HG03045 (cell line): ENCODE measurements around the gene CIB2.
"Not testable (repeated sequence)": the region's sequence is repeated elsewhere in the genome, so short reads cannot be mapped to it uniquely, and the experiment has no call there.

Source experiments
- ATAC-seq: cut with Tn5 transposase; IDR thresholded peaks from one replicate; pipeline ENCODE4 v1.9.1; 2021; ENCODE audit warnings: mild to moderate bottlenecking, moderate library complexity; ENCODE audit not compliant: unreplicated experiment

Gene CIB2

DNA sequence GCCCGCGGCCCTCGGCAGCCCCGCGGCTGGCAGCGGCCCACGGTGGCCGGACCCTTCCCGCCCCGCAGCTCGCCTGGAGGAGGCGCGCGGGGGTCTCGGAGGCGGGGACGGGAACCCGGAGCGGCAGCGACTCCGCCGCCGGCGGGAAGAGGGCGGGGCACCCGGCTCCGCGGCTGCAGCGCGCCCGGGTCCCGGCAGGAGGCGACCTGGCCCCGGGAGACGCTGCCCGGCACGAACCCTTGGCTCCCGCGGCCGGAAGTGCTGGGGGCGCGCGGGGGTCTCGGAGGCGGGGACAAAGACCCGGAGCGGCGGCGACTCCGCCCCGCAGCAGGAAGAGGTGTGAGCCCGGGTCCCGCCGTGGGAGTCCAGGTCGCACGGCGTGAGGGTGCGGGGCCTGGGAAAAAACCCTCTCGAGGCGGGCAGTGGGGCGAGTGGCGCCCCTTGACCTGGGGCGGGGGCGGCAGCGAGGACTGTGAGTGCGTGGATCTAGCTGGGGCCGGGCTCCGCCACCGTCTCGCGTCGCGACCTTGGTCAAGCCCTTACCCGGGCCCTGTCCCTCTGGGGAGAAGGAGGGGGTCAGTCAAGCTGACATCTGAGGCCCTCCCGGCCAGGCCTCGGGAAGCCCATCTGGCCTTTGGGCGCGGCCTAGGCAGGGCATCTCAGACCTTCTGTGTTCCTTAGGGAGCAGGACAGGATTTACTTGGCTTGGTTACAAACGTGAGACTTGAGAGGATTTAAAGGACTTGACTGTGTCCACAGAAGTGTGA lies at the start of gene CIB2:
TSS of gene CIB2 (minus strand) at position 151 of the 767 bp plus-strand sequence. CDS start 230 bp downstream, outside the sequence.
- ATAC-seq: peak; percentile 84

DNA sequence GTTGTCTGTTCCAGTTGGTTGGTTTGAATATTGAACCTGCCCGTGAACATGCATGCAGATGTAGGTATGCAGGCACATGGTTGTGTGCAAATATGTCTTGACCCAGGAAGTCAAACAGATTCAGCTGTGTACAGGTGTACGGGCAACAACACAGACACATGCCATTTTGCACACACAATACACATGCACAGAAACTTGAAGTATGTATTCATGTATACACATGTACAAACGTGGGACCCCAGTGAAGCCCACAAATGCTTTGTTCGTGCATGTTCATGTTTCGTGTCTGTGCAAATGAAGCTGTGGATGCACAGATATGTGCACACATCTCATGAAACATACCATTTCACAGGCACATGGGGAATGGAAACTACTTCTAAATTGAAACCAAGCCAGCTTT lies 48.7 kb upstream of the CIB2 start:
- ATAC-seq: no peak

- no peak for ATAC-seq
Observed at GRCh38 chr15:78179286-78179840, 48.1 kb upstream of the CIB2 start.

DNA sequence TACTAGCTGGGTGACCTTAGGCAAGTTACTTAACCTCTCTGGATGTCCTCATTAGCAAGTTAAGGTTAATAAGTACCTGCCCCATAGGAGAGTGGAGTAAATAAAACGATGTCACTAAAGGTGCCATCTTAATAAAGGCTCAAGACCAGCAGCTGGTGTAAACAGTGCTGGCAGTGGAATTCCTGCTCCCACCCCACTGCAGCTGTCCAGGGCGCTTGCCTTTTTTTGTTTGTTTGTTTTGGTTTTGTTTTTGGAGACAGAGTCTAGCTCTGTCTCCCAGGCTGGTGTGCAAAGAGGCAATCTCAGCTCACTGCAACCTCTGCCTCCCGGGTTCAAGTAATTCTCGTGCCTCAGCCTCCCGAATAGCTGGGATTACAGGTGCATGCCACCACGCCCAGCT lies 46.8 kb upstream of the CIB2 start:
- no peak for ATAC-seq

DNA sequence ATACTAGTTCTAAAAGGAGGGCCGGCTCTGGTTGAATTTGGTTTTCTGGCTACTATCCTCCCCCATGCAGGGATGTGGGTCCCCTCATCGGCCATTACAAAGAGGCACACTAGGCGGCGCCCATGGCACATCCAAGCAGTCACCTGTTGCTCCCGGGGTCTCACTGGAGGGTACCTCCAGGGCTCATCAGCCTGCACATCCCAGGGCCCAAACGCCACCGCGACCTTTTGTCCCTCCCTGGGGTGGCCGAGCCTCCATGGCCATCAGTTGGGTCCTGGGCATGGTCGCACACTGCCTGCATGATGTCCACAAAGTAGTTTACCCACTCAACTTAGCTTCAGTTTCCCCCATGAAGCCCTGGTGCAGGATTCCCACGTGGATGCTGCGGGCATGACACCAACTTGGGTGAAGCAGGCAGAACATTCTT lies 46.2 kb upstream of the CIB2 start:
- ATAC-seq: no peak

DNA sequence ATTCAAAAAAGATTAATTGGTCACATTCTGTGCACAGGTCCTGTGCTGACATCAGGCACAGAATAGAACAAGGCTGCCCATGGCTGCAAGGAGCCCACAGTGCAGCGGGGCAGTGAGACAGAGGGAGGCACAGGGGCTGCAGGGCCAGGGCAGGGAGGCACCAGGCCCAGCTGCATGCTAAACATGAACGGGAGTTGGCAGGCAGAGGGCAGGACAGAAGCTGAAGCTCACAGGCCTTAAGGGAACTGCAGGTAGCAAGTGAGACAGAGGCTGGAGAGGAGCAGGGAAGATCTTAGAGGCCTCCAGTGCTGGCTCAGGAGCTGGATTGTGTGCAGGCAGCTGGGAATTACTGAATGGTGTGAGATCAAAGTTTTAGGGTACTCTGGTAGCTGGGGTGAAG lies 44.1 kb upstream of the CIB2 start:
- no peak for ATAC-seq

- ATAC-seq: no peak
Observed at GRCh38 chr15:78174401-78174800, 43.2 kb upstream of the CIB2 start.

DNA sequence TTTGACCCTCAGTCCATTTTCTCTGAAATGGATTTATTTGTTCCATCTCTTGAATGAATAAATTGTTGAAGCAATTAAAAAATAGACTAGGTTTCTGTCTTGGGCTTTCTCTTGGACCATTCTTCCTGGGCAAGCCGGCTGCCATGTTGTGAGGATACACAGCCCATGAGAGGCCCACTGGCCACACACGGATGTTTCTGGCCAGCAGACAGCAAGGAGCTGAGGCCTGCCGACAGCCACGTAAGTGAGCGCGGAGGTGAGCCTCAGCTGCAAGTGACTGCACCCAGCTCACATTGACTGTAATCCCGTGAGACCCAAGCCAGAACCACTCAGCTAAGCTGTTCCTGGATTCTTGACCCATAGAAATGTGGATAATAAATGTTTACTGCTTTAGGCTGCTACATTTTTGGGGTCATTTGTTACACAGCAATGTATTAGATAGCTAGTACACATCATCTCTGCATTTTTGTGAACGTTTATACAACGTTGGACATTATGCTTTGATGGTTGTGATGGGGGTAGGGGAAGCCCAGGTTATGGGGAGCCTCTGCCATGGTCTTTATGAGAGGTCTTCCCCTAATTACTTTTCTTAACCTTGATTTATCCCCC lies 40.7 kb upstream of the CIB2 start:
- ATAC-seq: no peak

DNA sequence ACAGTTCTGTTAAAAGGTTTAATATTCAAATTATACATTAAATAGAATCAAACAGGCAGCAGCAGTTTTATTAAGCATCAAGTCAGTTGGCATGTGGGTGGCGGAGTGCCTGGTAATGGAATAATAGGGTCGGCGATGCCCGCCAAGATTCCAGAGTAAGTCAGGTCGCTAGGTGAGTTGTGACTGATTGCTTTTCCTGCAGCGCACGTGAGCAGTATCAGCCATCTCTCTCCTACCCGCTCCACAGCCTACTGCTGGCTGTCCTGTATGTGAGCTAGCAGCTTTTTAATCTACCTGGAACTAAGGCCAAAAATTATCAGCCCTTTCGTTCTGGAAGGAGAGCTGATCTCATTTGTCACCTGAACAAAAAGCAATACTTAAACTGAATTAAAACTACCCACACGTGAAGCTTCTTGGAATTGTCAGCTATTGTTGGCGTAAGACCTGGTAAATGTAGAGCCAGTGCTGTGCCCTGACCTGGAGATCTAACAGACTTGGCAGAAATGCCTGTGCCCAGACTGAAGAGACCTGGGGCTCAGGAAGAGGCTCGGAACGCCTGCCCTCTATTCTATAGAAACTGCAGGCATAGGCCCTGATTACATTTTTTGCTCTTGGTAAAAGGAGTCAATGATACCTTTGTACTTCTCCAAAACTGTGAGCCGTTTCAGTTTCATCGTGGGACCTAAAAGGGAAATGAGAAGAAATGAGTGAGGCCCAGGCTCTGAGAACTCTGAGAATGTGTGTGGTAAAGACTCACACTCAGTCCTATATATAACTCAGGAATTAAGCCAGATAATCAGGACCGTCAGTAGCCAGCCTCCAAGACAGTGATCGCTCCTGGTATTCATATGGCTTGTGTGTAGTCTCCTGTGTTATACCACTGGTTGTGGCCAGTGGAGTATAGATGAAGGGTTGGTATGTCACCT lies 39.9 kb upstream of the CIB2 start:
- peak; percentile 56 for ATAC-seq

DNA sequence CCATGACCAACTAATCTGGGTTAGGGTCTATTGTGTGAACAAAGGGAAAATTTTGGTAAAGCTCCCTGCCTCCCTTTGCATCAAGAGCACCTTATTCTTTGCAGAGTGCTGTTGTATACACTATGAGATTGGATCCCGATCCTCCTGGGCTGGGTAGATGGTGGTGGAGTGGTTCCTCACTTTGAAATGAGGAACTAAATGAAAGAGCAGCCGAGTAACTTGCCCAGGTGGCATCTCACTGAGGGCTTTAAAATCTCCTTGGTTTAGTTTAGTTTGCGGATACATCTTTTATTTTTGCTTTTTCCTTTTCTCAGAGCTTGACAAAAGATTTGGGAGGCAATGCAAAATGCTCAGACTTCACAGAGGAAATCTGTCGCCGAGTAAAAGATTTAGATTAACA lies 37.4 kb upstream of the CIB2 start:
- no peak for ATAC-seq

DNA sequence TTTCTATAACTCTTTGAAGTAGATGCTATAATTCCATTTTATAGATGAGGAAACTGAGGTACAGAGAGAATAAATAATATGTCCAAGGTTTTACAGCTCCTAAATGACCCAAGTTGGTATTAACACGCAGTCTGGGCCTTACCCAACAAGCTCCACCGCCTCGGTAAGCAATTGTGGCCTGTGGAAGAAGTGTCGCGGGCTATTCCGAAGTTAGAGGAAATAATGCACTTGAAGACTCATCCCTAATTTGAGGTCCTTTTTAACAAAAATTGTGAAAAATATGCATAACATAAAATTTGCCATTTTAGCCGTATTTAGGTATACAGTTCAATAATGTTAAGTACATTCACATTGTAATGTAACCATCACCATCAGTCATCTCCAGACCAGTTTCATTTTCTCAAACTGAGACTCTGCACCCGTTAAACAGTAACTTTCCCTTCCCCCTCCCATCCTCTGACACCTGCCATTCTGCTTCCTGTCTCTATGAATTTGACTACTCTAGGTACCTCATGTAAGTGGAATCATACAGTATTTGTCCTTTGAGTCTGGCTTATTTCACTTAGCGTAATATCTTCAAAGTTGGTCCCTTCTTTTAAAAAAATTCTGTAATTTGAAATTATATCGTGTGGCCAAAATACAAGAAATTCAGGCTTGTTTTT lies 36.1 kb upstream of the CIB2 start:
- ATAC-seq: peak; percentile 68

DNA sequence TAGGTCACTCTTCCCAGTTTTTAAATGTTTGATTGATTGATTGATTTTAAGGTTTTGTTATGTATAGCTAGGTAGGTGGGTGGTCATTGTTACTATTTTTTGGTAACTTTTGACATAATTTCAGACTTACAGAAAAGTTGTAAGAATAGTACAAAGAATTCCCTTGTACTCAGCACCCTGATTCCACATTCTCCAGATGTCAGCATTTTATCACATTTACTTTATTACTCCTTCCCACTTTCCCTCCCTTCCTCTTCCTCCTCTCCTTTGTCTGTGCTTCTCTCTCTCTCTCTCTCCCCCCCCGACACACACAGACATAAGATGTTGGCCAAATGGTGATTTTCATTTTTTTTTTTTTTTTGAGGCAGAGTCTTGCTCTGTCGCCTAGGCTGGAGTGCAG lies 32.8 kb upstream of the CIB2 start:
- ATAC-seq: no peak

- ATAC-seq: no peak
Observed at GRCh38 chr15:78162038-78162437, 30.8 kb upstream of the CIB2 start.

DNA sequence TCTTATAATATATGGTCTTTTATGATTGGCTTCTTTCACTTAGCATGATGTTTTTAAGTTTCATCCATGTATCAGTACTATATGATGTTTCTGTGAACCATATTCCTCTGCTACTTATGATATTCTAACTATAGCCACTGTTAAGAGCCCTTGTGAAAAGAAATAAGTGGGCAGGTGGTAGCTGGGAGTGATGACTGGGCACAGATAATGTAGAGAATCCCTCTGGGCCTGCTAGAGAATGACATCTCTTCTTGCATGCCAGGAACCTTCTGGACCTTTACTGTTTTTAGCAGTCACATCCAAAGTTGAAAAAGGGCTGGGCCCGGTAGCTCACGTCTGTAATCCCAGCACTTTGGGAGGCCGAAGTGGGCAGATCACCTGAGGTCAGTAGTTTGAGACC lies 28.1 kb upstream of the CIB2 start:
- no peak for ATAC-seq

DNA sequence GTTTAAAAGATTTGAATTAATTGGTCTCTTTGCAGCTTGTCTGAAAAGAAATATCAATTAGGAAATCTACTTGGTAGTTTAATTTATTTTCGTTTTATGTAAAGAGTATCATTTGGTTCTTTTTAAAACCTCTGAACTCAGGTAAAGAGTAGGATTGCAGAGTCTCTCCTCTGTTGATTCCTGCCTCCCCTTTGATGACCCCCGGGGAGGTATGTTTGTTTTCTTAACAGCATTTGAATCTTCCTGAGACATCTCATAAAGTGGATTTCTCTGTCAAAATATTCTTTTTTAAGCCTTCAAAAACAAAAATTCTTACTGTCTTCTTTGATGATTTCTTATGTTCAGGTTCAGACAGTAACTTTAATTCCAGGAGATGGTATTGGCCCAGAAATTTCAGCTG lies 26.0 kb upstream of the CIB2 start:
- no peak for ATAC-seq

DNA sequence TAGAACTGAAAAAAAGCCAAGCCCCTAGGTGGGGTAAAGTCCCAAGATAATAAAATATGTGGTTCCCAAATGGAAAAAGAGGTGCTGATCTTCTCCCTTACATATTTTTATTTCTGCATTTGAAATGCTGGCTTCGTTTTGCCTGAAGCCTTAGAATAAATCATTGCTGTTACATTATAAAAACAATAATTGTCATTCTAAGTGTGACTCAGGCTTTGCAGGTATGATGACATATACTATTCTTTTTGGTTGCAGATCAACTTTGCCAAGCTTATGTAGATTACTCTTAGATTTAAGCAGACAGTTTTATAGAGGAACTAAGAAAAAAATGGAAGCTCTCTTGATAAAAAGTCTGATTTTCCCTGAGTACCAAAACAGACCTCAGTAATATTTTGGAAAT lies 25.4 kb upstream of the CIB2 start:
- ATAC-seq: no peak

- ATAC-seq: no peak
Observed at GRCh38 chr15:78155355-78155939, 24.2 kb upstream of the CIB2 start.

DNA sequence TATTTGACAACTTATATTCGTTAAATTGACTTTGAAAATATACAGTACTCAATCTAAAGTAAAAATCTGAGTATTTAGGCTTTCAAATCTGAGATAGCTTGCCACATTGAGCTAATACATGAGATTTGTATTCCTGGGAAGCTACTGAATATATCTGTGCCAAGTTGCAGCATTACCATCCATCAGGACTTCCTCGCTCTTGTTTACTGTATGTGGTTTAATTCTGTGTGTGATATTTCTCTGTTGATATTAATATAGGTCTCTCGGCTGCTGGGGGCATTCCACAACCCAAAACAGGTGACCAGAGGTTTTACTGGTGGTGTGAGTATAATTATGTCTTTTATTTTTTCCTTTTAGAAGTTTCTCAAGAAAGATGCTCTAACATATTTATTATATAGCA lies 23.7 kb upstream of the CIB2 start:
- no peak for ATAC-seq

GRCh38 chr15:78151075-78151474 lies 19.8 kb upstream of the CIB2 start:
- not testable (repeated sequence) for ATAC-seq
